Measurements from ENCODE around the gene ACOXL.

ACOXL gene

GRCh38 chr2:110770404-110770958 is 38.1 kb downstream of the ACOXL start:
- no peaks in the 10 kb centered on the region for H3F3A ChIP-seq (ENCODE audit: insufficient read depth)
- H4K20me1 ChIP-seq (ENCODE audit: low read depth, low read length) = no peaks in the 10 kb centered on the region
- H3K9ac ChIP-seq (ENCODE audit: low read length) = no peak overlapping the region
- no peaks in the 10 kb centered on the region for H3K36me3 ChIP-seq (ENCODE audit: low read length)
- no peak overlapping the region for H3K4me3 ChIP-seq (ENCODE audit: insufficient read depth, low read length, poor library complexity, severe bottlenecking)
- TF ChIP-seq CTCF (IDR thresholded peaks at IDR 0.05; ENCODE audit: insufficient read depth, low read length, poor library complexity, severe bottlenecking) (no peak), EZH2phosphoT487 (conservative IDR thresholded peaks at IDR 0.05; ENCODE audit: low read length) (no peak)
- H3K79me2 ChIP-seq (ENCODE audit: insufficient read depth, low read length) = no peaks in the 10 kb centered on the region
- H3K9me3 ChIP-seq (ENCODE audit: insufficient read depth, low read length) = no peaks in the 10 kb centered on the region; the same call in 1 of the 2 replicates
- H2AFZ ChIP-seq (ENCODE audit: low read depth, low read length, severe bottlenecking) = no peak overlapping the region
- H3K27me3 ChIP-seq (ENCODE audit: low read length) = no peaks in the 10 kb centered on the region
- no peak overlapping the region for H3K27ac ChIP-seq (ENCODE audit: low read depth, low read length)
- no peak overlapping the region for H3K4me2 ChIP-seq (ENCODE audit: low read depth, low read length, poor library complexity, severe bottlenecking)
- no peaks in the 10 kb centered on the region for H3K9me2 ChIP-seq (replicated peaks; ENCODE audit: insufficient read depth, low read length)

DNA sequence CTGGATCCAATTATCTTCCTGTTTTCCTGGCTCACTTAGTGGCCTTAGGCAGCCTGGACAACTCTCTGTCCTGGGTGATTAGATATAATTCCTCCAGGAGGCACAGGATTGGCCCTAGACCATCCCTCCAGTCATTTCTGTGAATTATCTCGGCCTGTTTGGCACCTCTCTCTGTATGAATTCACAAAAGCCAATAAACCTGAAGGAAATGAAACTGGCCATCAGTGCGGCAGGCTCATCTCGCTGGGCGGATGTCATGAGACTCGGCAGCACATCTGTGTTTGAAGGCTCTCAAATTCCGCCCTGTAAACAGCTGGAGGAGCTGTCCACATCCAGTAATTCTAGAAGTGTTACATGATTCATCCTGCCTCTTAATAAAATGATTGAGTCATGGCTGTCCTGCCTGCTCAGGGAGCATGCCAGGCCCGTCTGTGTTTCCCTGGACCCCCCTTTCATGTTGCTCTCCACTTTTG is 38.6 kb downstream of the ACOXL start:
- TF ChIP-seq CTCF (IDR thresholded peaks at IDR 0.05; ENCODE audit: insufficient read depth, low read length, poor library complexity, severe bottlenecking) (no peak), EZH2phosphoT487 (conservative IDR thresholded peaks at IDR 0.05; ENCODE audit: low read length) (no peak)
- H3K4me3 ChIP-seq (ENCODE audit: insufficient read depth, low read length, poor library complexity, severe bottlenecking) = no peak overlapping the region
- no peaks in the 10 kb centered on the region for H3F3A ChIP-seq (ENCODE audit: insufficient read depth)
- H3K4me2 ChIP-seq (ENCODE audit: low read depth, low read length, poor library complexity, severe bottlenecking) = no peak overlapping the region
- H2AFZ ChIP-seq (ENCODE audit: low read depth, low read length, severe bottlenecking) = no peak overlapping the region
- H4K20me1 ChIP-seq (ENCODE audit: low read depth, low read length) = no peaks in the 10 kb centered on the region
- H3K27me3 ChIP-seq (ENCODE audit: low read length) = no peaks in the 10 kb centered on the region
- H3K36me3 ChIP-seq (ENCODE audit: low read length) = no peaks in the 10 kb centered on the region
- H3K79me2 ChIP-seq (ENCODE audit: insufficient read depth, low read length) = no peaks in the 10 kb centered on the region
- no peak overlapping the region for H3K9ac ChIP-seq (ENCODE audit: low read length)
- H3K27ac ChIP-seq (ENCODE audit: low read depth, low read length) = no peak overlapping the region
- no peaks in the 10 kb centered on the region for H3K9me3 ChIP-seq (ENCODE audit: insufficient read depth, low read length)
- H3K9me2 ChIP-seq (replicated peaks; ENCODE audit: insufficient read depth, low read length) = no peaks in the 10 kb centered on the region

GRCh38 chr2:110771547-110772382 is 39.4 kb downstream of the ACOXL start:
- no peak overlapping the region for H3K4me2 ChIP-seq (ENCODE audit: low read depth, low read length, poor library complexity, severe bottlenecking)
- no peak overlapping the region for H3K27ac ChIP-seq (ENCODE audit: low read depth, low read length)
- H3K27me3 ChIP-seq (ENCODE audit: low read length) = no peaks in the 10 kb centered on the region
- no peaks in the 10 kb centered on the region for H3F3A ChIP-seq (ENCODE audit: insufficient read depth)
- no peak for TF ChIP-seq CTCF (IDR thresholded peaks at IDR 0.05; ENCODE audit: insufficient read depth, low read length, poor library complexity, severe bottlenecking)
- no peak for TF ChIP-seq EZH2phosphoT487 (conservative IDR thresholded peaks at IDR 0.05; ENCODE audit: low read length)
- no peaks in the 10 kb centered on the region for H3K9me3 ChIP-seq (ENCODE audit: insufficient read depth, low read length)
- no peaks in the 10 kb centered on the region for H3K36me3 ChIP-seq (ENCODE audit: low read length)
- H4K20me1 ChIP-seq (ENCODE audit: low read depth, low read length) = no peaks in the 10 kb centered on the region
- no peak overlapping the region for H2AFZ ChIP-seq (ENCODE audit: low read depth, low read length, severe bottlenecking)
- H3K9me2 ChIP-seq (replicated peaks; ENCODE audit: insufficient read depth, low read length) = no peaks in the 10 kb centered on the region
- H3K4me3 ChIP-seq (ENCODE audit: insufficient read depth, low read length, poor library complexity, severe bottlenecking) = no peak overlapping the region
- no peak overlapping the region for H3K9ac ChIP-seq (ENCODE audit: low read length)
- no peaks in the 10 kb centered on the region for H3K79me2 ChIP-seq (ENCODE audit: insufficient read depth, low read length)
